Neural cell (in vitro differentiated cells): Measurements from ENCODE around the gene EEF1A2. TPM values are rescaled to one million over a fixed set of nuclear protein-coding genes. Genes with fewer than 3 reads are reported as not detected.

Experiments used
- H2AFZ ChIP-seq: fragments of 200-600, 300-800 bp; sonication (generic), shearing (Covaris generic); 2 replicates; pipeline ENCODE4 v1.6.0; 2014; ENCODE audit warnings: low read depth, mild to moderate bottlenecking, antibody characterized with exemption, low read length, moderate library complexity
- H3F3A ChIP-seq: fragments of 200-600 bp; shearing (Covaris generic); 2 replicates; pipeline ENCODE4 v1.6.1; 2016; ENCODE audit warnings: mild to moderate bottlenecking, moderate library complexity, mixed read lengths, antibody characterized with exemption, low read length; ENCODE audit not compliant: insufficient read depth, poor library complexity, severe bottlenecking
- H3K27ac ChIP-seq: fragments of 200-600, 300-800 bp; sonication (generic), shearing (Covaris generic); 2 replicates; pipeline ENCODE4 v1.5.1; 2014; ENCODE audit warnings: mild to moderate bottlenecking, low read length, moderate library complexity
- H3K27me3 ChIP-seq: fragments of 300-800, 200-600 bp; sonication (generic), shearing (Covaris generic); 2 replicates; pipeline ENCODE4 v1.6.0; 2014; ENCODE audit warnings: mild to moderate bottlenecking, low read depth, low read length, moderate library complexity; ENCODE audit not compliant: insufficient read depth
- H3K36me3 ChIP-seq: fragments of 300-800, 200-600 bp; sonication (generic), shearing (Covaris generic); 2 replicates; pipeline ENCODE4 v1.5.1; 2014; ENCODE audit warnings: mild to moderate bottlenecking, antibody characterized with exemption, low read length, moderate library complexity; ENCODE audit not compliant: insufficient read depth
- H3K4me2 ChIP-seq: fragments of 300-800, 200-600 bp; sonication (generic), shearing (Covaris generic); 2 replicates; pipeline ENCODE4 v1.6.0; 2014; ENCODE audit warnings: mild to moderate bottlenecking, low read length
- H3K4me3 ChIP-seq: fragments of 300-800, 200-600 bp; sonication (generic), shearing (Covaris generic); 2 replicates; pipeline ENCODE4 v1.5.1; 2014; ENCODE audit warnings: mild to moderate bottlenecking, low read length, moderate library complexity
- H3K79me2 ChIP-seq: fragments of 200-600 bp; shearing (Covaris generic); replicated peaks from 2 replicates; pipeline ENCODE4 v1.6.0; 2014; ENCODE audit warnings: mild to moderate bottlenecking, low read length, moderate library complexity; ENCODE audit not compliant: insufficient read depth
- H3K9ac ChIP-seq: fragments of 300-800, 200-600 bp; sonication (generic), shearing (Covaris generic); 2 replicates; pipeline ENCODE4 v1.6.1; 2016; ENCODE audit warnings: mild to moderate bottlenecking, low read length, mixed read lengths
- H3K9me2 ChIP-seq: fragments of 200-600 bp; shearing (Covaris generic); 2 replicates; pipeline ENCODE4 v1.6.1; 2016; ENCODE audit warnings: mild to moderate bottlenecking, low read length, mixed read lengths; ENCODE audit not compliant: insufficient read depth
- H3K9me3 ChIP-seq: fragments of 200-600, 300-800 bp; sonication (generic), shearing (Covaris generic); 2 replicates; pipeline ENCODE4 v1.6.1; 2016; ENCODE audit warnings: mild to moderate bottlenecking, mixed run types, low read length, moderate library complexity, mixed read lengths
- H4K20me1 ChIP-seq: fragments of 200-600 bp; shearing (Covaris generic); 2 replicates; pipeline ENCODE4 v1.6.1; 2016; ENCODE audit warnings: mild to moderate bottlenecking, mixed run types; ENCODE audit not compliant: insufficient read depth
- POLR2AphosphoS5 ChIP-seq: IDR thresholded peaks from 2 replicates; pipeline ENCODE4 v1.6.1; 2012
- RAD21 ChIP-seq: fragments of 450-650 bp; conservative IDR thresholded peaks from 2 replicates; pipeline ENCODE4 v1.6.1; 2014; ENCODE audit warnings: antibody characterized with exemption, mild to moderate bottlenecking, moderate library complexity
- TAF1 ChIP-seq: IDR thresholded peaks from 2 replicates; pipeline ENCODE4 v1.6.1; 2012; ENCODE audit warnings: low read depth
- polyA plus RNA-seq: library from polyadenylated mRNA; depleted of rRNA; stranded (reverse); fragments of >200 nt; gene quantifications from 2 replicates; pipeline ENCODE4 v1.2.3, GENCODE V29; 2014
- TF ChIP-seq, protein P1 (sequence below): fragments of 450-650 bp; IDR thresholded peaks from 2 replicates; pipeline ENCODE4 v1.5.1; 2014; ENCODE audit warnings: antibody characterized with exemption, mild to moderate bottlenecking, moderate library complexity; ENCODE audit not compliant: poor library complexity, severe bottlenecking
- TF ChIP-seq, protein P2 (sequence below): IDR thresholded peaks from 2 replicates; pipeline ENCODE4 v1.6.1; 2012; ENCODE audit warnings: borderline replicate concordance

EEF1A2 gene
- polyA plus RNA-seq, 1 donor from 2014 or later, result 208 TPM

DNA sequence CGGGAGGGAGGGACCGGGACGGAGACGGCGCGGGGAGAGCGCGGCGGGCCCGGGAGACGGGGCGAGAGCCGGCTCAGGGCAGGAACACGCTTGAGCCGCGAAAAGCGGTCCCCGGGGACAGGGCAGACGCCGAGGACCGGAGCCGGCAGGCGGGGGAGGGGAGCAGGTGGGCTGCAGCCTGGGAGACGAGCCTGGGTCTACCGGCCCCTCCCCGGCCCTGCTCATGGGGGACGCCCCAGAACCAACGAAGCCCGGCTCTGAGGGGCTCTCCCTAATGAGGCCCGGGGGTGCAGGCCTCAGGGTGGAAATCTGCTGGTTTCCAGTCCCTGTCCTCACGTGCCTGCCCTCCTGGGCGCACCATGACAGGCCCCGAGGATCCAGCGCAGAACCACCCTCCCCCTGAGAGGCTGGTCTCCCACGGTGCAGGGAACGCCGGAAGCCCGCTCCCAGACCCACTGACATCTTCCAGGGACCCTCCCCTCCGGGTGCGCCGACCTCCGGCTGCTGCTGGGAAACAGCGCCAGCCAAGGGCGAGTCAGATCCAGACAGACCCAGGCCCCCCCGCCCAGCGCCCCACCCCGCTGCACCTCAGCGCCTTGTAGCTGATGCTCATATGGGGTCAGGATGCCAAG, 571 bp upstream of the EEF1A2 start:
- Histone ChIP-seq H3K9me2 (no peaks in the 10 kb centered on the region), H3K4me2 (no peak overlapping the region), H3K27me3 (no peaks in the 10 kb centered on the region), H3K4me3 (peak overlapping the region; percentile 88), H3K27ac (peak overlapping the region; percentile 44), H4K20me1 (no peaks in the 10 kb centered on the region), H2AFZ (no peak overlapping the region), H3F3A (no peaks in the 10 kb centered on the region), H3K9ac (peak overlapping the region; percentile 85), H3K79me2 (peaks cover 3% of the 10 kb centered on the region), H3K36me3 (peaks cover 8% of the 10 kb centered on the region), H3K9me3 (no peaks in the 10 kb centered on the region)
- TF ChIP-seq, protein P1, sequence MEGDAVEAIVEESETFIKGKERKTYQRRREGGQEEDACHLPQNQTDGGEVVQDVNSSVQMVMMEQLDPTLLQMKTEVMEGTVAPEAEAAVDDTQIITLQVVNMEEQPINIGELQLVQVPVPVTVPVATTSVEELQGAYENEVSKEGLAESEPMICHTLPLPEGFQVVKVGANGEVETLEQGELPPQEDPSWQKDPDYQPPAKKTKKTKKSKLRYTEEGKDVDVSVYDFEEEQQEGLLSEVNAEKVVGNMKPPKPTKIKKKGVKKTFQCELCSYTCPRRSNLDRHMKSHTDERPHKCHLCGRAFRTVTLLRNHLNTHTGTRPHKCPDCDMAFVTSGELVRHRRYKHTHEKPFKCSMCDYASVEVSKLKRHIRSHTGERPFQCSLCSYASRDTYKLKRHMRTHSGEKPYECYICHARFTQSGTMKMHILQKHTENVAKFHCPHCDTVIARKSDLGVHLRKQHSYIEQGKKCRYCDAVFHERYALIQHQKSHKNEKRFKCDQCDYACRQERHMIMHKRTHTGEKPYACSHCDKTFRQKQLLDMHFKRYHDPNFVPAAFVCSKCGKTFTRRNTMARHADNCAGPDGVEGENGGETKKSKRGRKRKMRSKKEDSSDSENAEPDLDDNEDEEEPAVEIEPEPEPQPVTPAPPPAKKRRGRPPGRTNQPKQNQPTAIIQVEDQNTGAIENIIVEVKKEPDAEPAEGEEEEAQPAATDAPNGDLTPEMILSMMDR, result no peak
- TF ChIP-seq TAF1, result peak; percentile 8
- TF ChIP-seq RAD21, result no peak
- TF ChIP-seq POLR2AphosphoS5, result no peak
- TF ChIP-seq, protein P2, sequence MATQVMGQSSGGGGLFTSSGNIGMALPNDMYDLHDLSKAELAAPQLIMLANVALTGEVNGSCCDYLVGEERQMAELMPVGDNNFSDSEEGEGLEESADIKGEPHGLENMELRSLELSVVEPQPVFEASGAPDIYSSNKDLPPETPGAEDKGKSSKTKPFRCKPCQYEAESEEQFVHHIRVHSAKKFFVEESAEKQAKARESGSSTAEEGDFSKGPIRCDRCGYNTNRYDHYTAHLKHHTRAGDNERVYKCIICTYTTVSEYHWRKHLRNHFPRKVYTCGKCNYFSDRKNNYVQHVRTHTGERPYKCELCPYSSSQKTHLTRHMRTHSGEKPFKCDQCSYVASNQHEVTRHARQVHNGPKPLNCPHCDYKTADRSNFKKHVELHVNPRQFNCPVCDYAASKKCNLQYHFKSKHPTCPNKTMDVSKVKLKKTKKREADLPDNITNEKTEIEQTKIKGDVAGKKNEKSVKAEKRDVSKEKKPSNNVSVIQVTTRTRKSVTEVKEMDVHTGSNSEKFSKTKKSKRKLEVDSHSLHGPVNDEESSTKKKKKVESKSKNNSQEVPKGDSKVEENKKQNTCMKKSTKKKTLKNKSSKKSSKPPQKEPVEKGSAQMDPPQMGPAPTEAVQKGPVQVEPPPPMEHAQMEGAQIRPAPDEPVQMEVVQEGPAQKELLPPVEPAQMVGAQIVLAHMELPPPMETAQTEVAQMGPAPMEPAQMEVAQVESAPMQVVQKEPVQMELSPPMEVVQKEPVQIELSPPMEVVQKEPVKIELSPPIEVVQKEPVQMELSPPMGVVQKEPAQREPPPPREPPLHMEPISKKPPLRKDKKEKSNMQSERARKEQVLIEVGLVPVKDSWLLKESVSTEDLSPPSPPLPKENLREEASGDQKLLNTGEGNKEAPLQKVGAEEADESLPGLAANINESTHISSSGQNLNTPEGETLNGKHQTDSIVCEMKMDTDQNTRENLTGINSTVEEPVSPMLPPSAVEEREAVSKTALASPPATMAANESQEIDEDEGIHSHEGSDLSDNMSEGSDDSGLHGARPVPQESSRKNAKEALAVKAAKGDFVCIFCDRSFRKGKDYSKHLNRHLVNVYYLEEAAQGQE, result no peak

DNA sequence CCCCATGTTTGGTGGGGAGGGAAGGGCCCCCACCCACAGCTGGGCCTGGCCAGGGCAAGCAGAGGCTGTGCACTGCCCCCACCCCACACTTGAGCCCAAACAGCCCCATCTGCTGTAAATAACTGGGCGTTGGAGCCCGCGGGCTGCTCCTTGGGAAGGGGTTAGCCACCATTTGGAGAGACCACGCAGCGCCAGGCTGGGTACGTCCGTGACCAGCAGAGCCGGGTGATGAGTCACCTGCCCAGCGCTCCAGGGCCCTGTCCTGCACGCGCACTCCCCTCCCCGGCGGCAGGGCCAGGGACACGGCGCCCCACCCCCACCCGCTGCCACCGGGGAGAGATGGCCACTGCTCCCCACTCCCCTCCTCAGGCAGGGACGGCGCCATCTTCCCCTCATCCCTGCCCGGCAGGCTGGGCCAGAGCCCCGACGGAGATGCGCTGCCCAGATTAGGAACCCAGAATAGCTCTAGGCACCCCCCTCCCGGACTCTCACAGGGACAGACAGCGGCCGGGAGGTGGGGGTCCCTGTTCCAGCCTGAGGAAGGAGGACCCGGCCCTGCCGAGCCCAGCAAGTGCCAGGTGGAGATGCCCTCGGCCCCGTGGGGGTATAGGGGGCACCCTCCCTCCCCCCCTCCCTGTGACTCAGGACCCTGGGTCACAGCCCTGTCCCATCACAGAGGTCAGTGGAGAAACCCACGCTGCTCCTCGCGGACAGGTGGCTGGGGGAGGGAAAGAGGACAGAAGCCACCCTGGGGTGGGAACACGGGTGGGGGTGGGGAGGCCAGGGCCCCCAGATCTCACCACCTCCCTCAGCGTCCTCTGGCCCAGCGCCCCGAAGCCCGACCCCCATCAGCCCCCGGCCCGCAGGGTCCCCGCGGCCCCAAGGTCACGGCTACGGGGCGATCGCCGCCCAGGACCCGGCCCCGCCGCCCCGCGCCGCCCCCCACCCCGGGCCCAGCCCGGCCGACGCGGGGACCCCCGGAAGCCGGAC, 642 bp downstream of the EEF1A2 start:
- Histone ChIP-seq H3F3A (no peaks in the 10 kb centered on the region), H3K36me3 (peaks cover 12% of the 10 kb centered on the region), H3K27me3 (no peaks in the 10 kb centered on the region), H3K9me3 (no peaks in the 10 kb centered on the region), H3K27ac (peak overlapping the region; percentile 39), H4K20me1 (no peaks in the 10 kb centered on the region), H2AFZ (no peak overlapping the region), H3K4me2 (peak overlapping the region; percentile 84), H3K9ac (peak overlapping the region; percentile 85), H3K9me2 (no peaks in the 10 kb centered on the region), H3K4me3 (peak overlapping the region; percentile 88), H3K79me2 (peaks cover 3% of the 10 kb centered on the region)
- no peak for TF ChIP-seq POLR2AphosphoS5
- TF ChIP-seq, protein P2, result peak; percentile 4
